Ascending aorta (tissue), 2 donors: ENCODE results near the gene MTNR1A. TPM values are rescaled to one million over a fixed set of nuclear protein-coding genes. Genes with fewer than 3 reads are reported as not detected.

Source experiments
- DNase-seq, 2 donors: peaks; one replicate each; pipeline ENCODE4 v3.0.0-alpha.2; 2019; ENCODE audit warnings: low spot score in 2 of 2
- H3K27ac ChIP-seq, 2 donors: fragments of 200-600 bp; sonication (generic); one replicate each; pipeline ENCODE4 v1.5.1; 2016 to 2017; ENCODE audit warnings: mild to moderate bottlenecking in 1 of 2
- H3K27me3 ChIP-seq: fragments of 200-600 bp; sonication (generic); one replicate; pipeline ENCODE4 v1.5.1; 2017
- H3K36me3 ChIP-seq, 2 donors: fragments of 200-600 bp; sonication (generic); one replicate each; pipeline ENCODE4 v1.5.1; 2016
- H3K4me1 ChIP-seq, 2 donors: fragments of 200-600 bp; sonication (generic); one replicate each; pipeline ENCODE4 v1.5.1; 2016 to 2017; ENCODE audit warnings: mild to moderate bottlenecking in 1 of 2
- H3K4me3 ChIP-seq, 2 donors: fragments of 200-600 bp; sonication (generic); one replicate each; pipeline ENCODE4 v1.5.1; 2016 to 2017; ENCODE audit warnings: mild to moderate bottlenecking in 1 of 2
- H3K9me3 ChIP-seq, 2 donors: fragments of 200-600 bp; sonication (generic); one replicate each; pipeline ENCODE4 v1.5.1; 2016
- intact Hi-C: fragments of 100-400 bp; cut with DNase I; formaldehyde crosslinking; loops from one replicate; pipeline ENCODE4 v1.15.1; 2023
- total RNA-seq: library from RNA; depleted of rRNA; stranded (reverse); fragments of >200 nt; gene quantifications from one replicate; pipeline ENCODE4 v1.1.0, GENCODE V29; 2016
- TF ChIP-seq, protein P1 (sequence below), 3 experiments: fragments of 200-600 bp in 2 of 3; fragments of 450-650 bp in 1 of 3; sonication (generic) in 2 of 3; IDR thresholded peaks; one replicate each; pipeline ENCODE4 v1.5.1; 2016 to 2019; ENCODE audit warnings: antibody characterized with exemption in 3 of 3, mild to moderate bottlenecking in 1 of 3, moderate library complexity in 1 of 3

MTNR1A gene
- not detected for total RNA-seq

DNA sequence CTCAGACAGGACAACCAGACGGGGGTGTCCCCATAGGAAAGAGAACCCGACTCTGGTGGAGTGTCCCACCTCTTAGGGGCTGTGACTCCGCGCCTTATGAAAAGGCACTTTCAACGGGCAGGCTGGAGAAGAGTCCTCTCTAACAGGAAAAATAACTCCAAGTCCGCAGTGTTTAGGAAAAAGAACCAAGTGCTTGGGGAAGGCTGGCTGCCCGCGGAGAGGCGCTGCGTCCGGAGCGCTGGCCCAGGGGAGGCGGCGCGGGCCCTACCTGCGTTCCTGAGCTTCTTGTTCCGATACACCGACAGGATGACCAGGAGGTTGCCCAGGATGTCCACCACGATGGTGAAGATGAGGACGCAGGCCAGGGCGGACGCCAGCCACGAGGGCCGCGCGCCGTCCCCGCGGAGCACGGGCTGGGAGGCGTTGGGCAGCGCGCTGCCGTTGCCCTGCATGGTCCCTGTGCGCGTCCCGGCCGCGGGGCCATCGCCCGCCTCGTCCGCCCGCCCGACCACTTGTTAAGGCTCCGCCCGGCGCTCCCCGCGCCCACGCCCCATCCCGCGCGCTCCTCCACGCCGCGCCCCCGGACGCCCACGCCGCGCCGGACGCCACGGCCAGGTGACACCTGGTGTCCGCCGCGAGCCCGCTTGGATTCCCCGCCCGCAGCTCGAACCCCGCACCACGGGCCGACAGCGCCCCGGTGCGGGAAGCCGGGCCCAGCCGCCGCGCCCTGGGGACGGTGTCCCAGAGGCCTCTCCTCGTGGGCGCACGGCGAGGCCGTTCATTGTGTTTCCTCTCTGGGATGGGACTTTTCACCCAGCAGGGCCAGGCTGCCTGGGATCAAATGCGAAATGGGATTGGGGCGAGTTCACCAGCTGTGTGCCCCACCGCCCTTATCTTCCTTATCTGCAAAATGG, at the start of gene MTNR1A:
MTNR1A (minus strand) TSS at position 654 of the 914 bp plus-strand sequence; CDS start at position 452, 202 bp downstream.
- Histone ChIP-seq H3K9me3 (no peaks in the 10 kb centered on the region), H3K36me3 (no peaks in the 10 kb centered on the region), H3K4me3 (peak within 1 kb of the TSS; percentile 39 to 54), H3K27me3 (no peaks in the 10 kb centered on the region), H3K27ac (no peak within 1 kb of the TSS), H3K4me1 (no peaks in the 10 kb centered on the region)
- no peak for DNase-seq
- TF ChIP-seq, protein P1, sequence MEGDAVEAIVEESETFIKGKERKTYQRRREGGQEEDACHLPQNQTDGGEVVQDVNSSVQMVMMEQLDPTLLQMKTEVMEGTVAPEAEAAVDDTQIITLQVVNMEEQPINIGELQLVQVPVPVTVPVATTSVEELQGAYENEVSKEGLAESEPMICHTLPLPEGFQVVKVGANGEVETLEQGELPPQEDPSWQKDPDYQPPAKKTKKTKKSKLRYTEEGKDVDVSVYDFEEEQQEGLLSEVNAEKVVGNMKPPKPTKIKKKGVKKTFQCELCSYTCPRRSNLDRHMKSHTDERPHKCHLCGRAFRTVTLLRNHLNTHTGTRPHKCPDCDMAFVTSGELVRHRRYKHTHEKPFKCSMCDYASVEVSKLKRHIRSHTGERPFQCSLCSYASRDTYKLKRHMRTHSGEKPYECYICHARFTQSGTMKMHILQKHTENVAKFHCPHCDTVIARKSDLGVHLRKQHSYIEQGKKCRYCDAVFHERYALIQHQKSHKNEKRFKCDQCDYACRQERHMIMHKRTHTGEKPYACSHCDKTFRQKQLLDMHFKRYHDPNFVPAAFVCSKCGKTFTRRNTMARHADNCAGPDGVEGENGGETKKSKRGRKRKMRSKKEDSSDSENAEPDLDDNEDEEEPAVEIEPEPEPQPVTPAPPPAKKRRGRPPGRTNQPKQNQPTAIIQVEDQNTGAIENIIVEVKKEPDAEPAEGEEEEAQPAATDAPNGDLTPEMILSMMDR (IDR thresholded peaks at IDR 0.05) = no peak
- intact Hi-C loops = no loop called here

DNA sequence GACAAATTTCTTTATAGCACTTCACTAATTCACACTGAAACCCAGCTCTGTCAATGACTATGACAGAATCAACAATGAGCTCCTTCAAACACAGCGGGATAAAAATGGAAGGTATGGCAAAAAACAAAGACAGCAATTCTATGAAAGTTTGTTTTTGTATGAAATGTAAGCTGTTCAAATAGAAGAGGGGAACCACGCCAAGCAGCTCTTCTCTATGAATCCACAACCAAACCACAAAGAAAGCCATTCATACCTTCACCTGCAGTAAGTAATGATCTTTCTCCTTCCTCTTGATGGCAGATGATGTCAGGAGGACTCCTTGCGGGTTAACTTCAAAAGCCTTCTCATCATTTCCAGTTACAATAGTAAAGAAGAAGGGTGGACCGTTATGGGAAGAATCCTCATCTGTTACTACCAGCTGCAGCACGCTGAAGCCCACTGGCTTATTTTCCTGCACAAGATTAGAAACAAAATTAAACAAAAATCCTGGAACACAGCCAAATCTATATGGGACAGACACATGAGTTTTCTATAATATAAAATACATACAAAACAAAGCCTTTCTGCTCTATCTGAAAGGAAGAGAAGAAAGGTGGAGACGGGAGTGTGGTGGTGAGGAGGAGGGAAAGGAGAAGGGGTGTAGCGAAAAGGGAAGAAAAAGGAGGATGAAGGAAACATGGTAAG, 48.9 kb upstream of the MTNR1A start:
- H3K9me3 ChIP-seq = no peaks in the 10 kb centered on the region
- no peak overlapping the region for H3K4me3 ChIP-seq
- TF ChIP-seq, protein P1 (IDR thresholded peaks at IDR 0.05) = no peak
- H3K27ac ChIP-seq = no peak overlapping the region
- peaks cover 23 to 87% of the 10 kb centered on the region in 2 donors for H3K36me3 ChIP-seq
- DNase-seq = no peak
- intact Hi-C loops = no loop called here
- H3K27me3 ChIP-seq = no peaks in the 10 kb centered on the region
- H3K4me1 ChIP-seq = no peaks in the 10 kb centered on the region

DNA sequence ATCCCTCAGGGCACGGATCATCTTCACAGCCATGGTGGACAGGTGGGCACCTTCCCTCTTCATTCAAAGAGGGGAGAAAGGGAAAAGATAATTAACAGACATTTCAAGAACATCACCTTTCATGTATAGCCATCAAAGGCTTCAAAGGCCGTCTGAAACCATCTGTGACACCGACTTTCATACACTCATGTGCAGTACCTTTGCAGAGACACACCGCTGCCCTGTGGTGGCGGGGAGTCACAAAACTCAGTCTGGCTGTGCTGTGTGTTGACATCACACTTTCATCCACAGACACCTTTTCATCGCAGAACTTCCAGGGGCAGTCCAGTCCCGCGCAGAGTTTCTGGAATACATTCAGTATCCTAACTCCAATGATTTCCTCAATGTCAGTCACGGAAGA, 47.6 kb upstream of the MTNR1A start:
- Histone ChIP-seq H3K9me3 (no peaks in the 10 kb centered on the region), H3K4me3 (no peak overlapping the region), H3K27ac (no peak overlapping the region), H3K36me3 (peaks cover 31 to 88% of the 10 kb centered on the region in 2 donors), H3K4me1 (no peaks in the 10 kb centered on the region), H3K27me3 (no peaks in the 10 kb centered on the region)
- intact Hi-C loops = no loop called here
- TF ChIP-seq, protein P1 (IDR thresholded peaks at IDR 0.05) = no peak
- no peak for DNase-seq

DNA sequence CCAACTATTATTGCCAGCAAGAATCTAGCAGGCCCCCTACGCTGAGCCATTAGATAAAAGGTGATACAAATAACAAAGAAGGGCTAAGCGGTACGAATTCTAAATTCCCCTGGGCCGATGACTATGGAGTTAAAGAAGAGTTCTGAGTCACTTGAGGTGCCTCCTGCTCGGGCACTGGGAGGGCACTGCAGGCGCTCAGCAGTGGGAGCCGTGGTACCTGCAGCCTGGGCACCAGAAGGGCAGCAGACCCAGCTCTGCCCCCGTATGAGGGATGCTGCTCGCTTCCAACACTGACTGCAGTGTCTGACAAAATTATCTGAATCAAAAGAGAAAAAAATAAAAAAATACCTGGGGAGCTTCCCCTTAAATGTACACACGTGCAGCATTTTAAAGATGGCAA, 44.1 kb upstream of the MTNR1A start:
- Histone ChIP-seq H3K36me3 (peaks cover 42 to 90% of the 10 kb centered on the region in 2 donors), H3K4me3 (no peak overlapping the region), H3K9me3 (no peaks in the 10 kb centered on the region), H3K27ac (no peak overlapping the region), H3K27me3 (no peaks in the 10 kb centered on the region), H3K4me1 (no peaks in the 10 kb centered on the region)
- no peak for DNase-seq
- intact Hi-C loops = no loop called here
- TF ChIP-seq, protein P1 (IDR thresholded peaks at IDR 0.05) = no peak

DNA sequence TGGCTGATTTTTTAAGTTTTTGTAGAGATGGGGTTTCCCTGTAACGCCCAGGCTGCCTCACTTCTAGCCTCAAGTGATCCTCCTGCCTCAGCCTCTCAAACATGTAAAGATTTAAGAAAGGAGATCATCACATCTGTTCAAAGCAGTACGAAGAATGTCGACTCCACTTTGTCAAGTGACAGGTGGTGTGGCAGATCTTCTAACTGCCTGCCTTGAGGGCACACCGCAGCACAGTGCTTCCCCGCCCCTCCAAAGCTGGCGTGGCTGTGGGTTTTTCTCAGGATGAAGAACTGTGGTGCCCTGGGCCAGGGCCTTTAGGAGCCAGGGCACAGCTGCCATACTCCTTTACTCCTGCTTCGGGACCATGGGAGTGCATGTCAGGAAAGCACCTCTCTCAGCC, 43.3 kb upstream of the MTNR1A start:
- Histone ChIP-seq H3K4me1 (no peaks in the 10 kb centered on the region), H3K4me3 (no peak overlapping the region), H3K27ac (no peak overlapping the region), H3K9me3 (no peaks in the 10 kb centered on the region), H3K27me3 (no peaks in the 10 kb centered on the region), H3K36me3 (peaks cover 43 to 88% of the 10 kb centered on the region in 2 donors)
- intact Hi-C loops = no loop called here
- TF ChIP-seq, protein P1 (IDR thresholded peaks at IDR 0.05) = no peak
- no peak for DNase-seq
